Endodermal cell (in vitro differentiated cells): Measurements from ENCODE around the gene RNF224. TPM values are rescaled to one million over a fixed set of nuclear protein-coding genes. Genes with fewer than 3 reads are reported as not detected.

ENCODE experiments used
- DNase-seq: peaks from one replicate; pipeline ENCODE4 v3.0.0-alpha.2; 2017
- H3K27ac ChIP-seq: 2 replicates; pipeline ENCODE4 v1.5.1; 2013; ENCODE audit warnings: mild to moderate bottlenecking, low read depth, low read length, moderate library complexity
- H3K27me3 ChIP-seq: 2 replicates; pipeline ENCODE4 v1.6.1; 2013; ENCODE audit warnings: mild to moderate bottlenecking, low read length, moderate library complexity; ENCODE audit not compliant: insufficient read depth, control insufficient read depth, poor library complexity, severe bottlenecking
- H3K36me3 ChIP-seq: 2 replicates; pipeline ENCODE4 v1.7.0; 2013; ENCODE audit warnings: mild to moderate bottlenecking, low read length, moderate library complexity; ENCODE audit not compliant: control insufficient read depth, insufficient read depth
- H3K4me1 ChIP-seq: one replicate; pipeline ENCODE4 v1.7.0; 2013; ENCODE audit warnings: low read length; ENCODE audit not compliant: control insufficient read depth, insufficient read depth
- H3K4me3 ChIP-seq: 2 replicates; pipeline ENCODE4 v1.5.1; 2013; ENCODE audit warnings: mild to moderate bottlenecking, low read length, moderate library complexity
- H3K9ac ChIP-seq: 2 replicates; pipeline ENCODE4 v1.6.1; 2013; ENCODE audit warnings: mild to moderate bottlenecking, low read length, moderate library complexity; ENCODE audit not compliant: poor library complexity, severe bottlenecking; ENCODE audit errors: extremely low read depth
- H3K9me3 ChIP-seq: 2 replicates; pipeline ENCODE4 v1.6.1; 2013; ENCODE audit warnings: mild to moderate bottlenecking, low read length, moderate library complexity; ENCODE audit not compliant: control insufficient read depth
- H3K27ac Mint-ChIP-seq: 2 replicates; pipeline ENCODE4 v1.8.0; 2020; ENCODE audit warnings: mixed read lengths
- H3K27me3 Mint-ChIP-seq: 2 replicates; pipeline ENCODE4 v1.8.0; 2021; ENCODE audit warnings: mild to moderate bottlenecking, mixed read lengths; ENCODE audit not compliant: insufficient read depth
- H3K36me3 Mint-ChIP-seq: 2 replicates; pipeline ENCODE4 v1.8.0; 2020; ENCODE audit warnings: low read depth, mixed read lengths
- H3K4me1 Mint-ChIP-seq: 2 replicates; pipeline ENCODE4 v1.8.0; 2020; ENCODE audit warnings: mixed read lengths
- H3K4me3 Mint-ChIP-seq: 2 replicates; pipeline ENCODE4 v1.8.0; 2020; ENCODE audit warnings: mild to moderate bottlenecking, moderate library complexity, mixed read lengths
- H3K9me3 Mint-ChIP-seq: 2 replicates; pipeline ENCODE4 v1.8.0; 2020; ENCODE audit warnings: mild to moderate bottlenecking, mixed read lengths
- WGBS, 2 experiments: methylation state at CpG; one replicate each; pipeline versions ENCODE4 v1.1.5 to v1.1.7; 2013; ENCODE audit warnings: missing lambda C conversion rate in 2 of 2, mixed read lengths in 1 of 2; ENCODE audit not compliant: insufficient coverage in 1 of 2, insufficient read length in 1 of 2; 5-methylcytosine and 5-hydroxymethylcytosine counted together
- total RNA-seq, 2 donors: library from RNA; stranded (reverse); fragmentation: NEBNext Ultra II Directional in 1 of 2; extraction: Animal tissue kit (Norgen Biotek cat#: 25700) in 1 of 2; gene quantifications; 2 replicates in 1 of 2; 3 replicates in 1 of 2; pipeline ENCODE4 v1.2.1, GENCODE V29; 2021
- TF ChIP-seq, protein P1 (sequence below): fragments of 200-600 bp; sonication (generic); conservative IDR thresholded peaks from 2 replicates; pipeline ENCODE4 v1.5.0; 2021; ENCODE audit warnings: antibody characterized with exemption, mild to moderate bottlenecking

RNF224 gene
- total RNA-seq, 2 donors from 2014 or later = 0.24 to 0.38 TPM

DNA sequence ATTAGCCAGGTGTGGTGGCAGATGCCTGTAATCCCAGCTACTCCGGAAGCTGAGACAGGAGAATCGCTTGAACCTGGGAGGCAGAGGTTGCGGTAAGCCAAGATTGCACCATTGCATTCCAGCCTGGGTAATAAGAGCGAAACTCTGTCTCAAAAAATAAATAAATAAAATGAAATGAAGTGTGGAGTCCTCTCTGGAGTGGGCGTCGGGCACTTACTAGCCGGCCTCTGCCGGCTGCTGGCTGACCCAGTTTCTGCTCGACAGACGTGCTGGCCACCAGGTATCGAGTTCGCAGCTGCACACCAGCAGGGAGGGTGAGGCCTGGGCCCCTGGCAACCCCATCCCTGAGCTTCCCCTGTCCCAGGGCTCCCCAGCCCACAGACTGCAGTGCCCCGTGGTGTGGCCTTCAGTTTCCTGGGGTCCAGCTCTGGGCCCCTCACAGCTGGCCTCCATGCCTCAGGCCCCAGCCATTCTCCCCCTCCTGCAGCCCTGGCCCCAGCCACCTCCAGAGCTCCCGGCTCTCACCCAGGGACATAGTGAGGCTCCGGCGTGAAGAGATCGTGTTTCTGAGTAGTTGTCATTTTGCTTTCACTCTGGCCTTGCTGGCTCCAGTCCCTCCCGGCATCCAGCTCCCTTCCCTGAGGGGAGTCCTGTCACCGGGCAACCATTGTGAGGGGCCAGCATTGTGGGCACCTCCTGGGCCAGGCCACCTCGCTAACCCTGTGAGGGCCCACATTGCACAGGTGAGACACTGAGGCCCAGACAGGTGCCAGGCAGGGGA lies 20.0 kb downstream of the RNF224 start:
- no peaks in the 10 kb centered on the region for H3K9me3 Mint-ChIP-seq
- Histone ChIP-seq H3K4me3 (no peak overlapping the region), H3K36me3 (peaks cover 17% of the 10 kb centered on the region), H3K4me1 (peaks cover 18% of the 10 kb centered on the region), H3K27ac (no peak overlapping the region), H3K9ac (no peak overlapping the region), H3K27me3 (no peaks in the 10 kb centered on the region), H3K9me3 (no peaks in the 10 kb centered on the region)
- H3K27ac Mint-ChIP-seq = no peak overlapping the region
- TF ChIP-seq, protein P1, sequence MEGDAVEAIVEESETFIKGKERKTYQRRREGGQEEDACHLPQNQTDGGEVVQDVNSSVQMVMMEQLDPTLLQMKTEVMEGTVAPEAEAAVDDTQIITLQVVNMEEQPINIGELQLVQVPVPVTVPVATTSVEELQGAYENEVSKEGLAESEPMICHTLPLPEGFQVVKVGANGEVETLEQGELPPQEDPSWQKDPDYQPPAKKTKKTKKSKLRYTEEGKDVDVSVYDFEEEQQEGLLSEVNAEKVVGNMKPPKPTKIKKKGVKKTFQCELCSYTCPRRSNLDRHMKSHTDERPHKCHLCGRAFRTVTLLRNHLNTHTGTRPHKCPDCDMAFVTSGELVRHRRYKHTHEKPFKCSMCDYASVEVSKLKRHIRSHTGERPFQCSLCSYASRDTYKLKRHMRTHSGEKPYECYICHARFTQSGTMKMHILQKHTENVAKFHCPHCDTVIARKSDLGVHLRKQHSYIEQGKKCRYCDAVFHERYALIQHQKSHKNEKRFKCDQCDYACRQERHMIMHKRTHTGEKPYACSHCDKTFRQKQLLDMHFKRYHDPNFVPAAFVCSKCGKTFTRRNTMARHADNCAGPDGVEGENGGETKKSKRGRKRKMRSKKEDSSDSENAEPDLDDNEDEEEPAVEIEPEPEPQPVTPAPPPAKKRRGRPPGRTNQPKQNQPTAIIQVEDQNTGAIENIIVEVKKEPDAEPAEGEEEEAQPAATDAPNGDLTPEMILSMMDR = no peak
- H3K27me3 Mint-ChIP-seq = peaks cover 4% of the 10 kb centered on the region
- DNase-seq = no peak
- no peak overlapping the region for H3K4me3 Mint-ChIP-seq
- H3K36me3 Mint-ChIP-seq = peaks cover 16% of the 10 kb centered on the region
- H3K4me1 Mint-ChIP-seq = peaks cover 44% of the 10 kb centered on the region
- WGBS, 2 experiments = 74 to 80% methylated on average over 13 to 20 of the region's 20 CpGs

DNA sequence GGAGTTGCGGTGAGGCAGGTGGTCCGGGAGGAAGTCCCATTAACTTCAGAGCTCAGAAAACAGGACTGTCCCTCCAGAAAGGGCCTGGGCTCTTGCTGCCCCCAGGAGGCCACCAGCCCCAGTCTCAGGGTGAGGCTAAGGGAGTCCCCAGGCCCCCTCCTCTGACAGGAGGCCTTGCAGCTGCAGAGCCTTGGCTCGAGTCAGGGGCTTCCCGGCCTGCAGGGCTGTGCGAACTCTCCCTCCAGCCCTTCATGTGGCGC lies 20.5 kb downstream of the RNF224 start:
- Histone ChIP-seq H3K27me3 (no peaks in the 10 kb centered on the region), H3K36me3 (peaks cover 12% of the 10 kb centered on the region), H3K9ac (no peak overlapping the region), H3K27ac (no peak overlapping the region), H3K4me3 (no peak overlapping the region), H3K4me1 (peaks cover 16% of the 10 kb centered on the region), H3K9me3 (no peaks in the 10 kb centered on the region)
- Mint-ChIP-seq H3K4me1 (peaks cover 38% of the 10 kb centered on the region), H3K4me3 (no peak overlapping the region), H3K36me3 (peaks cover 10% of the 10 kb centered on the region), H3K27ac (no peak overlapping the region), H3K9me3 (no peaks in the 10 kb centered on the region), H3K27me3 (peaks cover 4% of the 10 kb centered on the region)
- TF ChIP-seq, protein P1 = no peak
- WGBS, 2 experiments = 92 to 93% methylated on average over 2 to 6 of the region's 6 CpGs
- DNase-seq = no peak

DNA sequence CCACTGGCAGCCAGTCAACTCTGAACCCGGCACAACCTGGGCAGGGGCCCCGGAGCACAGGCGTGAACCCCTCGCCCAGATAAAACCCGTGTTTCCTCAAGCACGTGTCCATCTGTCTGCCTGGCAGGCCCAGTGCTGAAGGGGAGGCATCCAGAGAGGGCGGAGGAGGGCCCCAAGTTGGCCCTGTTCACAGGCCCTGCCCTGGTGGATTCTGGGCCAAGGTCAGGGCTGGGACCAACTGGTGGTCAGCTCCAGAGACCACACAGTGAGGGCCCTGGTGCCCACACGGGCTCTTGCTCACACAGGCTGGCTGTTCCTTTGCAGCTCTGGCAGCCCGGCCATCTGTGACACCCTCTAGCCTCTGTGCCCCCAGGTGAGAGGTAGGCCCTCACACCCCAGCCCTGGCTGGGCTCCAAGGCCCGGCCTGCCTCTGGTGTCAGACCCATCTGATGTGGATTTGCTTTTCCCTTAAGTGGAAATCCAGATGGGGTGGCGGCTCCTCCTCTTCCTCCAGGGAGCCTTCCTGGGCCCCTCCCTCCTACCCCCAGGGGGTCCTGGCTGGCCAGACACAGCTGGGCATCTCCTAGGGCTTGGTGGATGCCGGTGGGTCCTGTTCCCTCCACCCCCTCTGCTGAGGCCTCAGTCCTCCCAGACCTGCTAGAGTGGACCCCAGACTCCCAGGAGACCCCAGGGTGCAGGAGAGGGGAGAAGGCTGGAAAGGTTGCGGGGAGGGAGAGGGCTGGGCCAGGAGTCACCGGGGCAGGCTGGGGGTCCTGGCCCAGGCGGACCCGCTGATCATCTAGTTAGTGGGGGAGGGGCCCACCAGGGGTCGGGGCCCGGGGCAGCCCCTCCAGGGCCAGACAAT lies 23.3 kb downstream of the RNF224 start:
- no peak overlapping the region for H3K27ac ChIP-seq
- no peak overlapping the region for H3K4me3 Mint-ChIP-seq
- no peaks in the 10 kb centered on the region for H3K9me3 Mint-ChIP-seq
- H3K27me3 ChIP-seq = no peaks in the 10 kb centered on the region
- DNase-seq = no peak
- peaks cover 8% of the 10 kb centered on the region for H3K4me1 ChIP-seq
- no peaks in the 10 kb centered on the region for H3K9me3 ChIP-seq
- no peak overlapping the region for H3K9ac ChIP-seq
- TF ChIP-seq, protein P1 = no peak
- peaks cover 4% of the 10 kb centered on the region for H3K27me3 Mint-ChIP-seq
- no peaks in the 10 kb centered on the region for H3K36me3 ChIP-seq
- no peaks in the 10 kb centered on the region for H3K36me3 Mint-ChIP-seq
- no peak overlapping the region for H3K4me3 ChIP-seq
- WGBS, 2 experiments = 88 to 90% methylated on average over 11 to 17 of the region's 18 CpGs
- H3K27ac Mint-ChIP-seq = no peak overlapping the region
- H3K4me1 Mint-ChIP-seq = peaks cover 21% of the 10 kb centered on the region
